Measurements from ENCODE around the gene SAP30BP. TPM values are rescaled to one million over a fixed set of nuclear protein-coding genes. Genes with fewer than 3 reads are reported as not detected.

The SAP30BP gene
- total and polyA plus RNA-seq, 2 donors (not counting 3 experiments of a cell fraction or from before 2014, with no cell fraction given), result 116 to 151 TPM

DNA sequence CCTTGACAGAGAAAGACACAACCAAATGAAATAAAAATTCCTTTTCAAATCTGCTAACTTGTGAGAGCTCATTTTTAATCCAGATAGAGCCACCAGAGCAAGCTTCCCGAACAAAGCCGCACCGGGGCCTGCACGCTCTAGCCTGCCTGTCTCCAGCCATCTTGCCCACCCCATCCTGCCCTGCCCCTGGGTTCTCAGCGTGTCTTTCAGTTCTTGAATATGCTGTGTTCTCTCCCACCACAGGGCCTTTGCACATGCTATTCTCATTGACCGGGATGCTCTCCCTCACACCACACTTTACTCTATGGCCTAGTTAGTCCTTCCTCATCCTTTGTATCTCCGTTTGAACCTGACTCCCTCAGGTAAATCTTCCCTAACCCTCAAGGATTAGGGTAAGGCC lies 19.2 kb upstream of the SAP30BP start:
- Histone ChIP-seq H3K9ac (replicated peaks; ENCODE audit: extremely low read depth, insufficient read depth, low read length) (no peak overlapping the region), H3K9me1 (replicated peaks; ENCODE audit: control insufficient read depth, extremely low read depth, insufficient read depth, low read length) (no peaks in the 10 kb centered on the region), H3K4me1 (ENCODE audit: control insufficient read depth, extremely low read depth, insufficient read depth, low read length) (peaks cover 16% of the 10 kb centered on the region), H3K9me3 (replicated peaks; ENCODE audit: control insufficient read depth, insufficient read depth, low read length) (no peaks in the 10 kb centered on the region), H3K4me2 (ENCODE audit: insufficient read depth, low read length) (no peak overlapping the region), H3K36me3 (ENCODE audit: control insufficient read depth in 2 of 2, extremely low read depth in 1 of 2, insufficient read depth in 2 of 2, low read length in 2 of 2) (peaks cover 6 to 11% of the 10 kb centered on the region in 2 experiments), H3K27ac (ENCODE audit: insufficient read depth, low read depth, low read length) (no peak overlapping the region), H3K27me3 (ENCODE audit: control insufficient read depth in 2 of 2, insufficient read depth in 2 of 2, low read length in 2 of 2) (no peaks in the 10 kb centered on the region), H2AFZ (ENCODE audit: low read depth, low read length) (no peak overlapping the region), H3K79me2 (ENCODE audit: control insufficient read depth, insufficient read depth, low read length) (no peaks in the 10 kb centered on the region), H4K20me1 (replicated peaks; ENCODE audit: control insufficient read depth, extremely low read depth, insufficient read depth, low read length) (no peaks in the 10 kb centered on the region), H3K4me3 (replicated peaks in 1 of 3; ENCODE audit: insufficient read depth in 1 of 3, low read depth in 1 of 3, low read length in 3 of 3) (no peak overlapping the region)
- BruUV-seq (replicated peaks), result no TSS peak
- ChIA-PET POLR2A (no interaction called here), CTCF (interaction anchor here (19.2 kb wide), 1 partner anchor 12 kb away, joined by 446 read pairs; the partner anchor contains the start of gene SMIM5)
- dilution Hi-C loops (cut with MboI; ENCODE audit: extremely low pct_ligation_motif_present, low sequenced_read_pairs) (no loop called here), intact Hi-C loops (cut with micrococcal nuclease) (no loop called here)
- no peak for DNase-seq (ENCODE audit: low read depth, low spot score)
- FAIRE-seq, result no peak
- TF ChIP-seq CTCF (IDR thresholded peaks at IDR 0.05; ENCODE audit: extremely low read depth in 1 of 2, insufficient read depth in 1 of 2, low read depth in 1 of 2, low read length in 2 of 2) (no peak), MYC (IDR thresholded peaks at IDR 0.05; ENCODE audit: low read depth, low read length) (no peak), EZH2 (IDR thresholded peaks at IDR 0.05; ENCODE audit: borderline replicate concordance, low read depth, low read length, severe bottlenecking) (no peak), POLR2A (IDR thresholded peaks at IDR 0.05; ENCODE audit: low read depth, low read length) (no peak), FOS (IDR thresholded peaks at IDR 0.05; ENCODE audit: borderline replicate concordance, insufficient read depth, low read length) (no peak), JUN (IDR thresholded peaks at IDR 0.05; ENCODE audit: borderline replicate concordance, insufficient read depth, insufficient read length, low read depth) (no peak), GATA2 (IDR thresholded peaks at IDR 0.05; ENCODE audit: insufficient read depth, insufficient read length, low read depth, low read length) (no peak), POLR2AphosphoS5 (IDR thresholded peaks at IDR 0.05; ENCODE audit: insufficient read depth, low read depth, low read length) (no peak), MAX (IDR thresholded peaks at IDR 0.05; ENCODE audit: insufficient read depth, insufficient read length) (no peak)

Data from endothelial cell of umbilical vein (primary cell).